ENCODE data around the gene PHF10.

Gene PHF10

GRCh38 chr6:169678342-169678741, 46.0 kb downstream of the PHF10 start:
- no peak overlapping the region for H2AFZ ChIP-seq (ENCODE audit: low read length)
- H3K9me3 ChIP-seq (replicated peaks; ENCODE audit: insufficient read depth, low read length) = no peaks in the 10 kb centered on the region
- no peak overlapping the region for H3K9ac ChIP-seq (ENCODE audit: low read length)
- no peaks in the 10 kb centered on the region for H3K79me2 ChIP-seq (ENCODE audit: low read length)
- H3K4me2 ChIP-seq (ENCODE audit: low read depth, low read length) = no peak overlapping the region
- no peaks in the 10 kb centered on the region for H4K20me1 ChIP-seq (ENCODE audit: insufficient read depth, low read length)
- no peaks in the 10 kb centered on the region for H3K27me3 ChIP-seq (replicated peaks; ENCODE audit: insufficient read depth, low read length)
- no peaks in the 10 kb centered on the region for H3F3A ChIP-seq (ENCODE audit: insufficient read depth, low read length)
- H3K4me3 ChIP-seq (ENCODE audit: low read length) = no peak overlapping the region
- TF ChIP-seq EZH2phosphoT487 (IDR thresholded peaks at IDR 0.05; ENCODE audit: low read length) (no peak), CTCF (IDR thresholded peaks at IDR 0.05; ENCODE audit: low read length) (no peak), EZH2 (optimal IDR thresholded peaks at IDR 0.05; ENCODE audit: low read depth, low read length) (no peak)
- H3K27ac ChIP-seq (ENCODE audit: low read length) = no peak overlapping the region
- DNase-seq = no peak
- no peaks in the 10 kb centered on the region for H3K4me1 ChIP-seq (ENCODE audit: low read length)
- H3K36me3 ChIP-seq (replicated peaks; ENCODE audit: insufficient read depth, low read length) = no peaks in the 10 kb centered on the region
- no peaks in the 10 kb centered on the region for H3K9me2 ChIP-seq (replicated peaks; ENCODE audit: insufficient read depth, low read length)

GRCh38 chr6:169677096-169677495, 47.2 kb downstream of the PHF10 start:
- Histone ChIP-seq H3F3A (ENCODE audit: insufficient read depth, low read length) (no peaks in the 10 kb centered on the region), H3K27me3 (replicated peaks; ENCODE audit: insufficient read depth, low read length) (no peaks in the 10 kb centered on the region), H3K27ac (ENCODE audit: low read length) (no peak overlapping the region), H2AFZ (ENCODE audit: low read length) (no peak overlapping the region), H3K4me3 (ENCODE audit: low read length) (no peak overlapping the region), H3K9me3 (replicated peaks; ENCODE audit: insufficient read depth, low read length) (no peaks in the 10 kb centered on the region), H3K9ac (ENCODE audit: low read length) (no peak overlapping the region), H3K4me1 (ENCODE audit: low read length) (no peaks in the 10 kb centered on the region), H3K9me2 (replicated peaks; ENCODE audit: insufficient read depth, low read length) (no peaks in the 10 kb centered on the region), H4K20me1 (ENCODE audit: insufficient read depth, low read length) (no peaks in the 10 kb centered on the region), H3K4me2 (ENCODE audit: low read depth, low read length) (no peak overlapping the region), H3K79me2 (ENCODE audit: low read length) (no peaks in the 10 kb centered on the region), H3K36me3 (replicated peaks; ENCODE audit: insufficient read depth, low read length) (no peaks in the 10 kb centered on the region)
- no peak for TF ChIP-seq EZH2 (optimal IDR thresholded peaks at IDR 0.05; ENCODE audit: low read depth, low read length)
- no peak for TF ChIP-seq CTCF (IDR thresholded peaks at IDR 0.05; ENCODE audit: low read length)
- no peak for TF ChIP-seq EZH2phosphoT487 (IDR thresholded peaks at IDR 0.05; ENCODE audit: low read length)
- no peak for DNase-seq

GRCh38 chr6:169675011-169675410, 49.3 kb downstream of the PHF10 start:
- Histone ChIP-seq H3K4me2 (ENCODE audit: low read depth, low read length) (no peak overlapping the region), H3K9ac (ENCODE audit: low read length) (no peak overlapping the region), H3K9me3 (replicated peaks; ENCODE audit: insufficient read depth, low read length) (no peaks in the 10 kb centered on the region), H3F3A (ENCODE audit: insufficient read depth, low read length) (no peaks in the 10 kb centered on the region), H4K20me1 (ENCODE audit: insufficient read depth, low read length) (no peaks in the 10 kb centered on the region), H3K9me2 (replicated peaks; ENCODE audit: insufficient read depth, low read length) (no peaks in the 10 kb centered on the region), H3K4me1 (ENCODE audit: low read length) (no peaks in the 10 kb centered on the region), H3K27ac (ENCODE audit: low read length) (no peak overlapping the region), H3K79me2 (ENCODE audit: low read length) (no peaks in the 10 kb centered on the region), H3K36me3 (replicated peaks; ENCODE audit: insufficient read depth, low read length) (no peaks in the 10 kb centered on the region), H2AFZ (ENCODE audit: low read length) (no peak overlapping the region), H3K4me3 (ENCODE audit: low read length) (no peak overlapping the region), H3K27me3 (replicated peaks; ENCODE audit: insufficient read depth, low read length) (no peaks in the 10 kb centered on the region)
- no peak for DNase-seq
- no peak for TF ChIP-seq EZH2phosphoT487 (IDR thresholded peaks at IDR 0.05; ENCODE audit: low read length)
- no peak for TF ChIP-seq EZH2 (optimal IDR thresholded peaks at IDR 0.05; ENCODE audit: low read depth, low read length)
- no peak for TF ChIP-seq CTCF (IDR thresholded peaks at IDR 0.05; ENCODE audit: low read length)
